ENCODE data around the gene POLR3C. TPM values are rescaled to one million over a fixed set of nuclear protein-coding genes. Genes with fewer than 3 reads are reported as not detected.

POLR3C gene
- total RNA-seq, 1 experiment from 2014 or later, result 24.9 TPM

DNA sequence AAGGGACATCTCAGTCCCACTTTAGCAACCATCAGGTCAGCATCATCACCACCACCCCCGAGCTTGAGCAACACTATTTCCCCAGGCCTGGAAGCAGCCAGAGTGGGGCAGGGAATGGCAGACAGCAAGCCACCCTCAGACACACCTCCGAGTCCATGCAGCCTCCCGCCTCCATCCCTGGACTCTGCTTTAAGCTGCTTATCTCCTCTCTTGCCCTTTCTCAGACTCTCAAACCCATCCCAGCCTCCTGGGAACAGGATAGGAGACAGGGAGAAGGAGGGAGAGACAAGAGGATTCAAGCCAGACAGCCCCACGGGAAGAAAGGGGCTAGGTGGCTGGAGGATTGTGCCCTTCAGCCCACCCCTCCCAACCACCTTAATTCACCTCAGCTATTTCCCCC is 33.2 kb downstream of the POLR3C start:
- no peak for ATAC-seq
- H3K27me3 Mint-ChIP-seq (ENCODE audit: low read depth), result no peaks in the 10 kb centered on the region
- no peak for TF ChIP-seq ATF2 (CRISPR knock-in tag; IDR thresholded peaks at IDR 0.05; ENCODE audit: borderline replicate concordance, low read depth)
- no peak for TF ChIP-seq RORB (CRISPR knock-in tag; IDR thresholded peaks at IDR 0.05)
- TF ChIP-seq, protein P1, sequence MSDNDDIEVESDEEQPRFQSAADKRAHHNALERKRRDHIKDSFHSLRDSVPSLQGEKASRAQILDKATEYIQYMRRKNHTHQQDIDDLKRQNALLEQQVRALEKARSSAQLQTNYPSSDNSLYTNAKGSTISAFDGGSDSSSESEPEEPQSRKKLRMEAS (CRISPR knock-in tag; IDR thresholded peaks at IDR 0.05), result no peak
- no peak for TF ChIP-seq USF1 (CRISPR knock-in tag; IDR thresholded peaks at IDR 0.05)
- TF ChIP-seq, protein P2, sequence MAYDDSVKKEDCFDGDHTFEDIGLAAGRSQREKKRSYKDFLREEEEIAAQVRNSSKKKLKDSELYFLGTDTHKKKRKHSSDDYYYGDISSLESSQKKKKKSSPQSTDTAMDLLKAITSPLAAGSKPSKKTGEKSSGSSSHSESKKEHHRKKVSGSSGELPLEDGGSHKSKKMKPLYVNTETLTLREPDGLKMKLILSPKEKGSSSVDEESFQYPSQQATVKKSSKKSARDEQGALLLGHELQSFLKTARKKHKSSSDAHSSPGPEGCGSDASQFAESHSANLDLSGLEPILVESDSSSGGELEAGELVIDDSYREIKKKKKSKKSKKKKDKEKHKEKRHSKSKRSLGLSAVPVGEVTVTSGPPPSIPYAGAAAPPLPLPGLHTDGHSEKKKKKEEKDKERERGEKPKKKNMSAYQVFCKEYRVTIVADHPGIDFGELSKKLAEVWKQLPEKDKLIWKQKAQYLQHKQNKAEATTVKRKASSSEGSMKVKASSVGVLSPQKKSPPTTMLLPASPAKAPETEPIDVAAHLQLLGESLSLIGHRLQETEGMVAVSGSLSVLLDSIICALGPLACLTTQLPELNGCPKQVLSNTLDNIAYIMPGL (CRISPR knock-in tag; IDR thresholded peaks at IDR 0.05), result no peak
- no peak for TF ChIP-seq ZNF416 (CRISPR knock-in tag; IDR thresholded peaks at IDR 0.05)
- no peak for TF ChIP-seq GTF2I (CRISPR knock-in tag; conservative IDR thresholded peaks at IDR 0.05)
- no peak for TF ChIP-seq OVOL2 (CRISPR knock-in tag; IDR thresholded peaks at IDR 0.05; ENCODE audit: borderline replicate concordance)
- TF ChIP-seq EMX1 (CRISPR knock-in tag; IDR thresholded peaks at IDR 0.05), result no peak
- no peak for TF ChIP-seq CREB1 (CRISPR knock-in tag; IDR thresholded peaks at IDR 0.05)
- ChIA-PET CTCF (interaction anchor here (4.0 to 5.3 kb wide), 5 partner anchors 10 to 52 kb away, joined by 32 to 254 read pairs (median 65); partner anchors contain the start of genes ANKRD35, ITGA10 and NUDT17), POLR2A (interaction anchor here (0.5 to 3.1 kb wide), 4 partner anchors 12 to 181 kb away, joined by 3 to 48 read pairs (median 18); partner anchors contain the start of genes LIX1L and NUDT17)
- peaks cover 9% of the 10 kb centered on the region for H3K4me1 Mint-ChIP-seq
- DNase-seq (ENCODE audit: low spot score), result no peak
- H3K36me3 Mint-ChIP-seq, result peaks cover 58% of the 10 kb centered on the region
- peaks cover 5% of the 10 kb centered on the region for H3K9me3 Mint-ChIP-seq
- no peak overlapping the region for H3K4me3 Mint-ChIP-seq
- no peak overlapping the region for H3K27ac Mint-ChIP-seq

- peaks cover 12% of the 10 kb centered on the region for H3K4me1 Mint-ChIP-seq
- peak overlapping the region; percentile 98 for H3K4me3 Mint-ChIP-seq
- peaks cover 5% of the 10 kb centered on the region for H3K9me3 Mint-ChIP-seq
- peaks cover 47% of the 10 kb centered on the region for H3K36me3 Mint-ChIP-seq
- peak overlapping the region; percentile 69 for H3K27ac Mint-ChIP-seq
- H3K27me3 Mint-ChIP-seq (ENCODE audit: low read depth), result no peaks in the 10 kb centered on the region
- DNase-seq (ENCODE audit: low spot score) (peak; percentile 88), ATAC-seq (peak; percentile 55)
- ChIA-PET POLR2A (interaction anchor here (0.7 to 3.1 kb wide), 20 partner anchors 9 to 193 kb away, joined by 3 to 48 read pairs (median 9); partner anchors contain the start of genes ANKRD34A, ANKRD35, ITGA10 and LIX1L), CTCF (interaction anchor here (0.6 to 5.3 kb wide), 26 partner anchors 12 to 180 kb away, joined by 3 to 254 read pairs (median 8); partner anchors contain the start of genes ANKRD34A, ANKRD35, ITGA10 and LIX1L)
- 0 out of 2 replicates have a peak, but pooled peaks have one; percentile 32 for TF ChIP-seq ESRRA (CRISPR knock-in tag; IDR thresholded peaks at IDR 0.05; ENCODE audit: borderline replicate concordance)
- no peak for TF ChIP-seq CREM (CRISPR knock-in tag; IDR thresholded peaks at IDR 0.05)
- TF ChIP-seq SP1 (CRISPR knock-in tag; conservative IDR thresholded peaks at IDR 0.05), result no peak; the same call in 1 of the 2 replicates
- 0 out of 2 replicates have a peak, but pooled peaks have one; percentile 17 for TF ChIP-seq ZNF281 (CRISPR knock-in tag; IDR thresholded peaks at IDR 0.05)
- TF ChIP-seq, protein P3, sequence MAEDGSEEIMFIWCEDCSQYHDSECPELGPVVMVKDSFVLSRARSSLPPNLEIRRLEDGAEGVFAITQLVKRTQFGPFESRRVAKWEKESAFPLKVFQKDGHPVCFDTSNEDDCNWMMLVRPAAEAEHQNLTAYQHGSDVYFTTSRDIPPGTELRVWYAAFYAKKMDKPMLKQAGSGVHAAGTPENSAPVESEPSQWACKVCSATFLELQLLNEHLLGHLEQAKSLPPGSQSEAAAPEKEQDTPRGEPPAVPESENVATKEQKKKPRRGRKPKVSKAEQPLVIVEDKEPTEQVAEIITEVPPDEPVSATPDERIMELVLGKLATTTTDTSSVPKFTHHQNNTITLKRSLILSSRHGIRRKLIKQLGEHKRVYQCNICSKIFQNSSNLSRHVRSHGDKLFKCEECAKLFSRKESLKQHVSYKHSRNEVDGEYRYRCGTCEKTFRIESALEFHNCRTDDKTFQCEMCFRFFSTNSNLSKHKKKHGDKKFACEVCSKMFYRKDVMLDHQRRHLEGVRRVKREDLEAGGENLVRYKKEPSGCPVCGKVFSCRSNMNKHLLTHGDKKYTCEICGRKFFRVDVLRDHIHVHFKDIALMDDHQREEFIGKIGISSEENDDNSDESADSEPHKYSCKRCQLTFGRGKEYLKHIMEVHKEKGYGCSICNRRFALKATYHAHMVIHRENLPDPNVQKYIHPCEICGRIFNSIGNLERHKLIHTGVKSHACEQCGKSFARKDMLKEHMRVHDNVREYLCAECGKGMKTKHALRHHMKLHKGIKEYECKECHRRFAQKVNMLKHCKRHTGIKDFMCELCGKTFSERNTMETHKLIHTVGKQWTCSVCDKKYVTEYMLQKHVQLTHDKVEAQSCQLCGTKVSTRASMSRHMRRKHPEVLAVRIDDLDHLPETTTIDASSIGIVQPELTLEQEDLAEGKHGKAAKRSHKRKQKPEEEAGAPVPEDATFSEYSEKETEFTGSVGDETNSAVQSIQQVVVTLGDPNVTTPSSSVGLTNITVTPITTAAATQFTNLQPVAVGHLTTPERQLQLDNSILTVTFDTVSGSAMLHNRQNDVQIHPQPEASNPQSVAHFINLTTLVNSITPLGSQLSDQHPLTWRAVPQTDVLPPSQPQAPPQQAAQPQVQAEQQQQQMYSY (CRISPR knock-in tag; IDR thresholded peaks at IDR 0.05), result peak; percentile 86
- TF ChIP-seq ZSCAN18 (CRISPR knock-in tag; IDR thresholded peaks at IDR 0.05), result no peak
- no peak for TF ChIP-seq PRRX2 (CRISPR knock-in tag; IDR thresholded peaks at IDR 0.05)
- no peak for TF ChIP-seq IRF1 (CRISPR knock-in tag; IDR thresholded peaks at IDR 0.05)
- TF ChIP-seq NR3C1 (CRISPR knock-in tag; conservative IDR thresholded peaks at IDR 0.05; ENCODE audit: low read depth), result no peak
These were observed 34.4 kb downstream of the POLR3C start for GRCh38 chr1:145858238-145858900.
